CD4-positive, alpha-beta T cell treated with Interleukin-21 for 1 hour (primary cell): Measurements from ENCODE around the gene PRKN.

Experiments
- DNase-seq: peaks from one replicate; pipeline ENCODE4 v3.0.0-alpha.2; 2020

PRKN gene

GRCh38 chr6:162165479-162165878, 562.1 kb downstream of the PRKN start:
- no peak for DNase-seq

- DNase-seq = no peak
Measured at GRCh38 chr6:162157167-162157870, 570.2 kb downstream of the PRKN start.

- DNase-seq = no peak
Measured at GRCh38 chr6:162156146-162156545, 571.4 kb downstream of the PRKN start.

- DNase-seq = no peak
Measured at GRCh38 chr6:162154930-162155329, 572.6 kb downstream of the PRKN start.

GRCh38 chr6:162154001-162154400, 573.6 kb downstream of the PRKN start:
- DNase-seq = no peak

GRCh38 chr6:162153120-162153519, 574.4 kb downstream of the PRKN start:
- no peak for DNase-seq

- DNase-seq = no peak
Measured at GRCh38 chr6:162151021-162151665, 576.4 kb downstream of the PRKN start.

GRCh38 chr6:162150295-162150694, 577.3 kb downstream of the PRKN start:
- no peak for DNase-seq

GRCh38 chr6:162149786-162150185, 577.8 kb downstream of the PRKN start:
- no peak for DNase-seq

- DNase-seq = no peak
Measured at GRCh38 chr6:162147805-162148204, 579.8 kb downstream of the PRKN start.

- no peak for DNase-seq
Measured at GRCh38 chr6:162147281-162147680, 580.3 kb downstream of the PRKN start.

GRCh38 chr6:162140251-162140852, 587.2 kb downstream of the PRKN start:
- no peak for DNase-seq

GRCh38 chr6:162125659-162126058, 601.9 kb downstream of the PRKN start:
- no peak for DNase-seq

GRCh38 chr6:162124710-162125435, 602.7 kb downstream of the PRKN start:
- DNase-seq = no peak

- no peak for DNase-seq
Measured at GRCh38 chr6:162123797-162124196, 603.8 kb downstream of the PRKN start.

GRCh38 chr6:162119341-162119740, 608.2 kb downstream of the PRKN start:
- DNase-seq = no peak

GRCh38 chr6:162118706-162119105, 608.9 kb downstream of the PRKN start:
- DNase-seq = no peak

GRCh38 chr6:162116902-162117525, 610.6 kb downstream of the PRKN start:
- no peak for DNase-seq

GRCh38 chr6:162109480-162110050, 618.0 kb downstream of the PRKN start:
- no peak for DNase-seq

- DNase-seq = no peak
Measured at GRCh38 chr6:162108041-162108440, 619.5 kb downstream of the PRKN start.

- DNase-seq = no peak
Measured at GRCh38 chr6:162100096-162100495, 627.5 kb downstream of the PRKN start.

- DNase-seq = peak; percentile 5
Measured at GRCh38 chr6:162099685-162100084, 627.9 kb downstream of the PRKN start.
